ENCODE data around the gene ITIH5.

ITIH5 gene

DNA sequence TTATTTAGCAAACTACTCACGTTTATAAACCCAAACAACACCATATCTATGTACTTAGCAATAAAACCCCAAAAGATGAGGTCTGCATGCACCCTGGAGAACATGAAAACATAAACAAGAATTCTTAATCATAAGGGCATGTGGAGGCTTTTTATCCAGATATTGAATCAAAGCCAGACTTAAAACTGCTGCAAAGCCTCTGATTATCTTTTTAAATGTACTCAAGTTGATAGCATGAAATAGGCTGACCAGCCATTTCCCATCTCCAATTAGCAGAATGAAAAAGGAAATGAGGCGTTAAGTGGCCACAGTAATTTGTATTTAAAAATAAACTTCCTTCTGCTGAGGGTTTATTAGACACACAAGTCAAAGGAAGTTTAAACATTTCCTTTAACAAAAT is 48.3 kb downstream of the ITIH5 start:
- H3K36me3 Mint-ChIP-seq, result no peaks in the 10 kb centered on the region
- H3K4me1 Mint-ChIP-seq, result no peaks in the 10 kb centered on the region

GRCh38 chr10:7611909-7612308 is 54.9 kb downstream of the ITIH5 start:
- H3K9me3 Mint-ChIP-seq, result no peaks in the 10 kb centered on the region
- no peaks in the 10 kb centered on the region for H3K36me3 Mint-ChIP-seq
- no peaks in the 10 kb centered on the region for H3K4me1 Mint-ChIP-seq
- DNase-seq (ENCODE audit: low spot score in 2 of 2) (no peak), ATAC-seq (no peak)
- no peak overlapping the region for H3K4me3 Mint-ChIP-seq
- H3K27ac Mint-ChIP-seq, result no peak overlapping the region

More for the DNA sequence above, 48.3 kb downstream of the ITIH5 start:
- Mint-ChIP-seq H3K4me3 (no peak overlapping the region), H3K9me3 (no peaks in the 10 kb centered on the region), H3K27ac (no peak overlapping the region)
- no peak for DNase-seq (ENCODE audit: low spot score in 2 of 2)
- no peak for ATAC-seq

DNA sequence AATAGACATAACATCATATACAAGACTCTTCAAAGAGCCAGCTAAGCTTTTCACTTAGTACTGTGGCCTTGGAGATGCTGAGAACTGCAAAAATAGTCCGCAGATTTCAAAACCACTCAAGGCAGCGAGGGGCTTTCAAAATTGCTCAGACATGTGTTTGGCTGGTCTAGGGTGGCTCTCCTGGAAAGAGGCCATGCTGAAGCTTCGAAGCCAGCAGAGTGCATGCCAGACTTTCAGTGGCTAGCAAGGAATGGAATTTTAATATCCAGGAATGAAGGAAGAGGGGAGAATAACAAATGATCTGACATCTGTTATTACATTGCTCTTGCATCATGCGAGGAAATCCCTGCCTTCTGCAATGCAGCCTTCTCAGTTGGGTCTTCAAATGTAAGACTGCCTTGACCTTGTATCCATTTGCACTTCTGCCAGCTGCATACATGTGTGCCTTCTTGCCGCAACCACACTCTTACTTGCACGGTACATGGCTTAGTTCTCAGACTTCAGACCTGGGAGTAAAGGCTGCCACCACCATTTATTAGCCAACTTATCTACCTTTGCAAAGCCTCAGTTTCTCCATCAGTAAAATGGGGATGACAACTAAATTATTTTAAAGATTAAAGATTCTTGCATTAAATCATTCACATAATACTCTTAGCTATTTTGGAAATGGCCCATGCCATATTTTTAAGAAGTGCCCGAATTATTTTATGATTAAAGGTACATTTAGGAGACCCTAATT is 55.9 kb downstream of the ITIH5 start:
- no peak for DNase-seq (ENCODE audit: low spot score in 2 of 2)

GRCh38 chr10:7610026-7610425 is 56.7 kb downstream of the ITIH5 start:
- H3K9me3 Mint-ChIP-seq, result no peaks in the 10 kb centered on the region
- no peak overlapping the region for H3K4me3 Mint-ChIP-seq
- ATAC-seq (no peak), DNase-seq (ENCODE audit: low spot score in 2 of 2) (no peak)
- no peaks in the 10 kb centered on the region for H3K4me1 Mint-ChIP-seq
- no peak overlapping the region for H3K27ac Mint-ChIP-seq
- H3K36me3 Mint-ChIP-seq, result no peaks in the 10 kb centered on the region

More for the DNA sequence above, 55.9 kb downstream of the ITIH5 start:
- no peaks in the 10 kb centered on the region for H3K9me3 Mint-ChIP-seq
- no peak for ATAC-seq
- H3K27ac Mint-ChIP-seq, result no peak overlapping the region
- H3K36me3 Mint-ChIP-seq, result no peaks in the 10 kb centered on the region
- no peaks in the 10 kb centered on the region for H3K4me1 Mint-ChIP-seq
- H3K4me3 Mint-ChIP-seq, result no peak overlapping the region

DNA sequence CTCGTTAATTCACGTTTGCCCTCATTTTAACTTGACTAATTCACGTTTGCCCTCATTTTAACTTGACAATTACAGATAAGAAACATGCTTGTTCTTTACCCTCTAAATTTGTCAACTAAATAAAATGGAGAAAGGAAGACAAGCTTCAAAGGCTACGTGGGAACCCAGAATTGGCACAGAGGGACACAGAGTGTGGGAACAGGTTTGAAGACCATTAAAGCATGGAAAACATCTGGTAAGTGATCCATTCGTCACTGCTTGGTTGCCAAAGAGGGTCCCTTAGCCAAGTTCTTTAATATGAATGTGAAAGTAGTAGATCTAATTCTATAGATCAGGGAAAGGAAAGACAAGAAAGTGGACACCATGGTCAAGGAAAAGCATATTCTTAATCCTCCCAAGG is 57.2 kb downstream of the ITIH5 start:
- H3K27ac Mint-ChIP-seq, result no peak overlapping the region
- DNase-seq (ENCODE audit: low spot score in 2 of 2) (no peak), ATAC-seq (no peak)
- H3K36me3 Mint-ChIP-seq, result no peaks in the 10 kb centered on the region
- no peak overlapping the region for H3K4me3 Mint-ChIP-seq
- no peaks in the 10 kb centered on the region for H3K4me1 Mint-ChIP-seq
- H3K9me3 Mint-ChIP-seq, result no peaks in the 10 kb centered on the region

DNA sequence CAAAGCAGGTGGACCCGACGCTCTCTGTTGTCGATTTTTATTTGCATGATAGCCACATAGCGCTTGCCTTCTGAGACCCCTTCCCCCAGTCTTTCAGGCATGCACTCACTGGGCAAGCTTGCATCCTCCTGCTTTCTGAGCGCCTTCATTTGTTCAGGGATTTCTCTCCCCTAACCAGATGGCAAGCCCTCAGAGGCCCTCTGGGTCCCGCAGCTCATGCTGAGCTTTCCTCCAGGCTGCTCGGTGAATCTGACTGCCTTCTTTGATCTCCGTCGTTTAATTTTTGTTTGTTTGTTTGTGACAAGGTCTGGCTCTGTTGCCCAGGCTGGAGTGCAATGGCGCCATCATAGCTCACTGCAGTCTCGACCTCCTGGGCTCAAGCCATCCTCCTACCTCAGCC is 58.8 kb downstream of the ITIH5 start:
- no peak for ATAC-seq
- Mint-ChIP-seq H3K9me3 (no peaks in the 10 kb centered on the region), H3K4me1 (no peaks in the 10 kb centered on the region), H3K4me3 (no peak overlapping the region), H3K27ac (no peak overlapping the region), H3K36me3 (no peaks in the 10 kb centered on the region)
- DNase-seq (ENCODE audit: low spot score in 2 of 2), result no peak

DNA sequence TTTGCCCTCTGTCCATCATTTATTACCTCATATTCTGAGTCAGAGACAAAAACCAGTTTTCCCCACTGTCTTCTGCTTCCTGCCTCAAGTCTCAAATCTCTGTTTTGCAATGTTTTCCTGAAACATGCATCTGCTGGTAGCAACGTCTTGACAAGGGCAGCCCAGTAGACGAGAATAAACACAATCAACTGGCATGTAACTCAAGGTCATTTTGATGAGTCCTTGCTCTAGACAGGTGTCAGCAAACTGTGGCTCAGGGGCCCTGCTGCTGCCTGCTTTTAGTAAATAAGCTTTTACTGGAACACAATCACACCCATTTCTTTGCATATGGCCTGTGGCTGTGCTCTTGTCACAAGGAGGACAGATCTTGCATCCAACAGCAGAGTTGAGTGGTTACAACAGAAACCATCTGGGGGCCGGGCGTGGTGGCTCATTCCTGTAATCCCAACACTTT is 59.8 kb downstream of the ITIH5 start:
- no peaks in the 10 kb centered on the region for H3K4me1 Mint-ChIP-seq
- no peaks in the 10 kb centered on the region for H3K9me3 Mint-ChIP-seq
- no peak overlapping the region for H3K27ac Mint-ChIP-seq
- no peak for DNase-seq (ENCODE audit: low spot score in 2 of 2)
- no peaks in the 10 kb centered on the region for H3K36me3 Mint-ChIP-seq
- no peak for ATAC-seq
- no peak overlapping the region for H3K4me3 Mint-ChIP-seq

- ATAC-seq (no peak), DNase-seq (ENCODE audit: low spot score in 2 of 2) (no peak)
- no peak overlapping the region for H3K27ac Mint-ChIP-seq
- H3K4me3 Mint-ChIP-seq, result no peak overlapping the region
- H3K9me3 Mint-ChIP-seq, result no peaks in the 10 kb centered on the region
- H3K36me3 Mint-ChIP-seq, result no peaks in the 10 kb centered on the region
- H3K4me1 Mint-ChIP-seq, result no peaks in the 10 kb centered on the region
Measured at GRCh38 chr10:7605565-7606295, 61.0 kb downstream of the ITIH5 start.

DNA sequence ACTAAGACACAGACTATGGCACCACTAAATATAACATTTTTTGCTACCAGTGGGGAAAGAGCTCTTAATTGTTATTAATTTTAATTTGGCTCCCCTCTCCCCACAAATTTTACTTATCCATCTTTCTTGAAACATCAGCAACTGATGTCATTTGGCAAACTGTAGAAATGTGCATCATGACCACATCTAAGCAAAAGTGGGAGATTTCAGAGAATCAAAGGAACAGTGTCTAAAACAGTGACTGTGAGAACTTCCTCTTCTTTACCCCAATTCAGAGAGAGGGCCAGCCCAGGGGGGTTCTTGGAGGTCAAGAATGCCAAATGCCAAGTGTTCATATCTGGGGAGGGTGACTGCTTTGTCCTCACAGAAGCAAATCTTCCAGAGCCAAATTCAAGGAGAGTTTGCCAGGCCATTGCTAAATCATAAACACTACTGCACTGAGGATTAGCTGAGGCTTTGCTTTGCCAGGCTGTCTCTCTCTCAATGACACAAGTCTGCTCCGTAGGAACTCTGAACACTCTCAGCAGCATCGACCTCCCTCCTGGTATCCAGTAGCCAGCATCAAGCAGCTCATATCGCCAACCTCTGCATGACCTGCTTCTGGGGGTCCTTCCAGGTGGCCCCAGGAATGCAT is 65.6 kb downstream of the ITIH5 start:
- no peaks in the 10 kb centered on the region for H3K36me3 Mint-ChIP-seq

GRCh38 chr10:7598771-7599170 is 68.0 kb downstream of the ITIH5 start:
- Mint-ChIP-seq H3K9me3 (no peaks in the 10 kb centered on the region), H3K4me3 (no peak overlapping the region), H3K4me1 (no peaks in the 10 kb centered on the region), H3K27ac (no peak overlapping the region), H3K36me3 (no peaks in the 10 kb centered on the region)
- DNase-seq (ENCODE audit: low spot score in 2 of 2), result no peak
- ATAC-seq, result no peak

More for the DNA sequence above, 65.6 kb downstream of the ITIH5 start:
- no peaks in the 10 kb centered on the region for H3K9me3 Mint-ChIP-seq
- no peak overlapping the region for H3K4me3 Mint-ChIP-seq
- DNase-seq (ENCODE audit: low spot score in 2 of 2), result no peak
- no peaks in the 10 kb centered on the region for H3K4me1 Mint-ChIP-seq
- ATAC-seq, result no peak
- H3K27ac Mint-ChIP-seq, result no peak overlapping the region

DNA sequence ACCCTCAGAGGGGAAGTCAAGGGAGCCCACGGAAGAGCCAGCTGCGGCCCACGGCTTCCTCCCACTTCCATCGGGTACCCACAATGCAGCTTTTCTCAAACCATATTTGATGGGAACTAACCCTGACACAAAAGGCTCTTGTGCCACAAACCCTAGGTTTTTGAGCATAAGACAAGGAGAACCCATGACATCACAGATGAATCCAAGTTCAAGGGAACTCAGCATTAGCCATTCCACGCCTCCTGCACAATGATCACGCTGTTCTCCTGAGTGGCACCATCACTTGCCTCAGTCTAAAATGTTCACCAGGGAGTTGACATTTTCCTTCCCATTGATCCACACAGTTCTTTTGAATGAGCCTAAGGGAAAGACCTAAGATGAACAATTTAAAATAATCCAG is 70.4 kb downstream of the ITIH5 start:
- ATAC-seq (no peak), DNase-seq (ENCODE audit: low spot score in 2 of 2) (no peak)
- no peak overlapping the region for H3K27ac Mint-ChIP-seq
- no peaks in the 10 kb centered on the region for H3K9me3 Mint-ChIP-seq
- H3K36me3 Mint-ChIP-seq, result no peaks in the 10 kb centered on the region
- peaks cover 3% of the 10 kb centered on the region for H3K4me1 Mint-ChIP-seq
- H3K4me3 Mint-ChIP-seq, result no peak overlapping the region

DNA sequence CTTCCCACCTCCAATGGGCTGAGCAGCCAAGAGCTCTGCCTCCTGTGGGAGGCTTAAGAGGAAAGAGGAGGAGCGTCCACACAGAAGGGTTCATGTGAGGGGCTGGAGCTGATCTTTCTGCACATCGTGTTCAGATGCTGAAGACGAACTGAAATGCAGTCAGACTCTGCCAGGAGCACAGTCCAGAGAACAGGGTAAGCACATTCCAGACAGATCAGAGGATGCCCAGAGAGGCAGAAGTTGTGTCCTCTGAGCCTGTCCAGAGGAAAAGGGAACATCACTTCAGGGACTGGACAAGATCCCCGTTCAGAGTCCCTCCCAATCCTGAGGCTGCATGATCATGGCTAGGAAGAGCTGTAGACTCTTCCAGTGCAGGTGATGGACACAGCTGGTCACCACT is 72.9 kb downstream of the ITIH5 start:
- no peak overlapping the region for H3K4me3 Mint-ChIP-seq
- H3K4me1 Mint-ChIP-seq, result peaks cover 7% of the 10 kb centered on the region
- ATAC-seq (no peak), DNase-seq (ENCODE audit: low spot score in 2 of 2) (no peak)
- H3K9me3 Mint-ChIP-seq, result no peaks in the 10 kb centered on the region
- no peak overlapping the region for H3K27ac Mint-ChIP-seq
- no peaks in the 10 kb centered on the region for H3K36me3 Mint-ChIP-seq

- H3K4me3 Mint-ChIP-seq, result no peak overlapping the region
- H3K4me1 Mint-ChIP-seq, result peaks cover 7% of the 10 kb centered on the region
Measured at GRCh38 chr10:7593063-7593462, 73.7 kb downstream of the ITIH5 start.

DNA sequence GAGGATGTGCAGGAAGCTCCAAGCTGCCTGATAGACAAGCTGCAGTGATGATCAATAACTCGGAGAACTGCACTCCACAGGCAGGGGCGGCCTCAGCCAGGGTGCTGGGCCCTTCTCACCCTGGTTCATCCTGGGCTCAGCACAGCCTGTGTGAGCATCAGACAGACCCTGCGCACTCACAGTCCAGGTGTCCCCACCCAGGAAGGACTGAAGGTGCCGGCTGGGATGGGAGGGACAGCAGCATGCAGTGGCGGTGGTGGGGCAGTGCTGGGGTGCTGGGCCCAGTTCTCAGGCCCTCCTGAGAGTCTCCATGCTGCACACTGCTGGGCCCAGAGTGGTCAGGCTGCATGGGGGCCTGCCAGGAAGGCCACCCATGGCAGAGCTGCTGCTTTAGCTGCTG is 74.1 kb downstream of the ITIH5 start:
- peaks cover 7% of the 10 kb centered on the region for H3K4me1 Mint-ChIP-seq
- H3K9me3 Mint-ChIP-seq, result no peaks in the 10 kb centered on the region
- peak; percentile 28 for ATAC-seq
- H3K4me3 Mint-ChIP-seq, result no peak overlapping the region
- H3K36me3 Mint-ChIP-seq, result no peaks in the 10 kb centered on the region
- H3K27ac Mint-ChIP-seq, result no peak overlapping the region
- DNase-seq (ENCODE audit: low spot score in 2 of 2), result no peak

More at GRCh38 chr10:7593063-7593462, 73.7 kb downstream of the ITIH5 start:
- no peak for DNase-seq (ENCODE audit: low spot score in 2 of 2)
- Mint-ChIP-seq H3K9me3 (no peaks in the 10 kb centered on the region), H3K27ac (no peak overlapping the region), H3K36me3 (no peaks in the 10 kb centered on the region)
- ATAC-seq, result no peak

DNA sequence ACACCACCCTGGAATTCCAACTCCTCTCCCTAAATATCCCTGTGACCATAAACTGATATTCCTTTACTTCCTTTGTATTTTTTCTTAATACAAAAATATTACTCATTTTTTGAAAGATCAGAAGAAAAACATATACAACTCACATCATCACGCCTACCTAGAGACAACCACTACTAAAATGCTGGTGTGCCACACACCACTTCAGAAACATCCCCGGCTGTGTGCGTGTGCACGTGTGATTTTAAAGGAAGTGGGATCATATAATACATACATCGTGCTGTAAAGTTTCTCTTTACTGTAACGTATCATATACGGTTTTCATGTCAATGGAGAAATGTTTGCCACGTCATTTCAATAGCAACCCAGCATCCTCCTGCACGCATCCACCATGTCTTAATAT is 76.5 kb downstream of the ITIH5 start:
- no peak overlapping the region for H3K27ac Mint-ChIP-seq
- no peak for ATAC-seq
- H3K36me3 Mint-ChIP-seq, result no peaks in the 10 kb centered on the region

GRCh38 chr10:7589748-7590147 is 77.0 kb downstream of the ITIH5 start:
- DNase-seq (ENCODE audit: low spot score in 2 of 2), result no peak
- Mint-ChIP-seq H3K4me1 (peaks cover 12% of the 10 kb centered on the region), H3K36me3 (no peaks in the 10 kb centered on the region), H3K9me3 (no peaks in the 10 kb centered on the region), H3K4me3 (no peak overlapping the region), H3K27ac (no peak overlapping the region)
- no peak for ATAC-seq

More for the DNA sequence above, 76.5 kb downstream of the ITIH5 start:
- DNase-seq (ENCODE audit: low spot score in 2 of 2), result no peak
- H3K9me3 Mint-ChIP-seq, result no peaks in the 10 kb centered on the region
- H3K4me1 Mint-ChIP-seq, result peaks cover 11% of the 10 kb centered on the region
- no peak overlapping the region for H3K4me3 Mint-ChIP-seq

Data from stimulated activated effector memory CD8-positive, alpha-beta T cell treated with anti-CD3 and anti-CD28 coated beads, Interleukin-12 subunit alpha, Interleukin-12 subunit beta, amount 100 ng/mL, for 72 hours (primary cell).